ENCODE data around the gene CD6. TPM values are rescaled to one million over a fixed set of nuclear protein-coding genes. Genes with fewer than 3 reads are reported as not detected.

Gene CD6
- total and polyA plus RNA-seq, 10 of the 15 experiments (the other 5 are each of a cell fraction or from before 2014, with no cell fraction given) = 0.37 to 17.6 (median 6.2) TPM

DNA sequence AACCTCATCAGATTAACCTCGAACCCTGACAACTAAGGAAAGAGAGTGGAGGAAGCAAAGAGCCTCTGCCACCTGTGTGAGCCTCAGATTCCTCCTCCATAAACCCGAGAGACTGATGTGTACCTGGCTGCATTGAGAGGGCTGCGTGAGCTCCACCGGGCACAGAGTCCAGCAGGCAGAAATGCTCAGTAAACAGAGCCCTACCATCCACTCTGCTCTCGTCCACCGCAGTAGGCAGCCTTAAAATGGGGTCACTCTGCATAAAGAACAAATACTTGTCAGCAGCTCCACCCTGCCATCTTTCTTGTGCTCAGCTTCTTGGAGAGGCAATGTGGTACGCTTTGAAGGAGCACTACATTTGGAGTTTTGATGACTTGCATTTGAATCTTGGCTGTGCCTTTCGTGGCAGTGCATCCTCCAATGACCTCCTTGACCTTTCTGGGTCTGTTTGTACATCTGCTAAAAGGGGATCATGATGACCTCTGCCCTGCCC is 87.8 kb downstream of the CD6 start:
- intact Hi-C loops (cut with micrococcal nuclease; ENCODE audit: unreplicated experiment) (no loop called here), in situ Hi-C loops (cut with MboI) (no loop called here)
- no peaks in the 10 kb centered on the region for H3K9me3 ChIP-seq (replicated peaks; ENCODE audit: control insufficient read depth, insufficient read depth, low read length)
- H4K20me1 ChIP-seq (ENCODE audit: control insufficient read depth, insufficient read depth) = no peaks in the 10 kb centered on the region
- ChIA-PET SMC1A (ENCODE audit: uncharacterized antibody, unreplicated experiment) (interaction anchor here (1.2 to 9.1 kb wide), 2 partner anchors 17 to 148 kb away, joined by 3 to 98 read pairs; no protein-coding TSS in a partner anchor), POLR2A (interaction anchor here (1.2 kb wide), 1 partner anchor 36 kb away, joined by 3 read pairs; no protein-coding TSS in a partner anchor), CTCF (interaction anchor here (0.6 kb wide), 1 partner anchor 425 kb away, joined by 3 read pairs; no protein-coding TSS in a partner anchor), RAD21 (ENCODE audit: unreplicated experiment) (no interaction called here)
- H3K27me3 ChIP-seq (replicated peaks in 1 of 2; ENCODE audit: control insufficient read depth in 2 of 2, insufficient read depth in 2 of 2, low read length in 1 of 2) = no peaks in the 10 kb centered on the region
- H2AFZ ChIP-seq (ENCODE audit: control insufficient read depth, low read depth, low read length) = no peak overlapping the region
- no peak overlapping the region for H3K27ac ChIP-seq (ENCODE audit: control insufficient read depth, insufficient read depth)
- BruUV-seq (replicated peaks) = no TSS peak
- H3K4me1 ChIP-seq (ENCODE audit: control insufficient read depth, insufficient read depth, low read length) = peaks cover 22% of the 10 kb centered on the region
- no peak for FAIRE-seq
- no peak overlapping the region for H3K9ac ChIP-seq (ENCODE audit: control insufficient read depth, insufficient read depth, low read length)
- no peak overlapping the region for H3K4me3 ChIP-seq
- no peaks in the 10 kb centered on the region for H3K79me2 ChIP-seq (ENCODE audit: control insufficient read depth, insufficient read depth, low read length)
- no peak for ATAC-seq
- WGBS (ENCODE audit: insufficient coverage, insufficient replicate concordance, low lambda C conversion rate, missing lambda C conversion rate) = 95% methylated on average over 8 of the region's 8 CpGs
- no peak overlapping the region for H3K4me2 ChIP-seq (ENCODE audit: control insufficient read depth, insufficient read depth)
- no peak for TF ChIP-seq CHD2 (IDR thresholded peaks at IDR 0.05; ENCODE audit: borderline replicate concordance, low read depth, low read length)
- TF ChIP-seq ZBED1 (IDR thresholded peaks at IDR 0.05; ENCODE audit: borderline replicate concordance) = no peak
- H3K36me3 ChIP-seq (ENCODE audit: control insufficient read depth in 2 of 2, insufficient read depth in 2 of 2, low read length in 1 of 2) = no peaks in the 10 kb centered on the region
- DNase-seq (ENCODE audit: low read depth, low spot score) = no peak

DNA sequence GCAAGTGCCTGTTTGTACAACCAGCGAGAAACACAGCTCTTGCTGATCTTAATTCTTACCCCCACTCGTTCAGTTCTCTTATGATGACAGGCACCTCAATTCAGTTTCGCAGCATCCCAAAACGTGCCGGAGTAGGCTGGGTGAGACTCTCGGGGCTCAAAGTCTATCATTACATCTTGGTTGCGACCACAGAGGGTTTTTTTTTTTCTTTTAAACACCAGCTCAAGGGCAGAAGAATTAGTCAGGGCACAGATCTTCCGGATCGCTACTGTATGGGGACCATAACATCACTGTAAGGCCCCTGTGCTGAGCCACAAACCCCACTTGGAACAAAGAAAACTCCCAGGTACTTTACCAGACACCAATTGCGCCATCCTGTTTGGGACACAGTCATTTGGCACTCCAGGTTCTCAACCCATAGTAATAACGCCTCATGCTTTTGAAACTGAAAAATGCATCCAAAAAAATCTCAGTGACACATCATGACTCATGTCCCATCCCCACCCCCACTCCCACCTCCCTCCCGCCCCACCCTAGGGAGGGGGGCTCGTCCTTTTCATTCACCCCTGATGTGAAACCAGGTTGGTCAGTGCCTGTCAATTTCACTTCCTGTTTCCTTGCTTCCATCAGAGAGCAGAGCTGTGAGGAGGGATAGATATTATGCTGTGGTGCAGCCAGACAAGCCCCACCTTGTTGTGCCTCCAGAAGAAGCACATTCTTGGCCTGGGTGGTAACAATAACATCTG is 89.8 kb downstream of the CD6 start:
- DNase-seq (ENCODE audit: low read depth, low spot score) (peak; percentile 97), ATAC-seq (peak; percentile 90), FAIRE-seq (peak; percentile 89)
- H3K27me3 ChIP-seq (replicated peaks in 1 of 2; ENCODE audit: control insufficient read depth in 2 of 2, insufficient read depth in 2 of 2, low read length in 1 of 2) = no peaks in the 10 kb centered on the region
- peak overlapping the region; percentile 96 for H3K4me2 ChIP-seq (ENCODE audit: control insufficient read depth, insufficient read depth)
- ChIA-PET RAD21 (ENCODE audit: unreplicated experiment) (interaction anchor here (0.7 to 3.9 kb wide), 29 partner anchors 10 to 296 kb away, joined by 3 to 65 read pairs (median 4); partner anchors contain the start of genes TMEM109 and TMEM132A), SMC1A (ENCODE audit: uncharacterized antibody, unreplicated experiment) (interaction anchor here (0.6 to 9.1 kb wide), 25 partner anchors 9 to 298 kb away, joined by 3 to 98 read pairs (median 3); no protein-coding TSS in a partner anchor), CTCF (interaction anchor here (0.8 to 1.6 kb wide), 11 partner anchors 9 to 146 kb away, joined by 3 to 18 read pairs (median 4); partner anchors contain the start of gene CD6), POLR2A (interaction anchor here (0.6 to 2.5 kb wide), 13 partner anchors 9 to 155 kb away, joined by 3 to 26 read pairs (median 4); partner anchors contain the start of genes PRPF19 and TMEM109)
- H3K9me3 ChIP-seq (replicated peaks; ENCODE audit: control insufficient read depth, insufficient read depth, low read length) = no peaks in the 10 kb centered on the region
- no TSS peak for BruUV-seq (replicated peaks)
- H3K9ac ChIP-seq (ENCODE audit: control insufficient read depth, insufficient read depth, low read length) = peak overlapping the region; percentile 38; the same call in 1 of the 2 replicates
- peak overlapping the region; percentile 48; the same call in 1 of the 2 replicates for H3K4me3 ChIP-seq
- WGBS (ENCODE audit: insufficient coverage, insufficient replicate concordance, low lambda C conversion rate, missing lambda C conversion rate) = under 1% methylated on average over 13 of the region's 13 CpGs
- H4K20me1 ChIP-seq (ENCODE audit: control insufficient read depth, insufficient read depth) = no peaks in the 10 kb centered on the region
- peak overlapping the region; percentile 6 for H2AFZ ChIP-seq (ENCODE audit: control insufficient read depth, low read depth, low read length)
- in situ Hi-C loops (cut with MboI) = loop anchor here (10.0 kb wide), 1 partner anchor 606 kb away; the partner anchor contains the start of gene MS4A1
- no peaks in the 10 kb centered on the region for H3K79me2 ChIP-seq (ENCODE audit: control insufficient read depth, insufficient read depth, low read length)
- H3K4me1 ChIP-seq (ENCODE audit: control insufficient read depth, insufficient read depth, low read length) = peaks cover 30% of the 10 kb centered on the region
- peak overlapping the region; percentile 84 for H3K27ac ChIP-seq (ENCODE audit: control insufficient read depth, insufficient read depth)
- H3K36me3 ChIP-seq (ENCODE audit: control insufficient read depth in 2 of 2, insufficient read depth in 2 of 2, low read length in 1 of 2) = no peaks in the 10 kb centered on the region
- intact Hi-C loops (cut with micrococcal nuclease; ENCODE audit: unreplicated experiment) = loop anchor here (1.0 to 2.0 kb wide), 5 partner anchors 9 to 146 kb away; partner anchors contain the start of genes SLC15A3 and TMEM109
- no peak for TF ChIP-seq STAT1 (conservative IDR thresholded peaks at IDR 0.05)
- TF ChIP-seq, protein P1, sequence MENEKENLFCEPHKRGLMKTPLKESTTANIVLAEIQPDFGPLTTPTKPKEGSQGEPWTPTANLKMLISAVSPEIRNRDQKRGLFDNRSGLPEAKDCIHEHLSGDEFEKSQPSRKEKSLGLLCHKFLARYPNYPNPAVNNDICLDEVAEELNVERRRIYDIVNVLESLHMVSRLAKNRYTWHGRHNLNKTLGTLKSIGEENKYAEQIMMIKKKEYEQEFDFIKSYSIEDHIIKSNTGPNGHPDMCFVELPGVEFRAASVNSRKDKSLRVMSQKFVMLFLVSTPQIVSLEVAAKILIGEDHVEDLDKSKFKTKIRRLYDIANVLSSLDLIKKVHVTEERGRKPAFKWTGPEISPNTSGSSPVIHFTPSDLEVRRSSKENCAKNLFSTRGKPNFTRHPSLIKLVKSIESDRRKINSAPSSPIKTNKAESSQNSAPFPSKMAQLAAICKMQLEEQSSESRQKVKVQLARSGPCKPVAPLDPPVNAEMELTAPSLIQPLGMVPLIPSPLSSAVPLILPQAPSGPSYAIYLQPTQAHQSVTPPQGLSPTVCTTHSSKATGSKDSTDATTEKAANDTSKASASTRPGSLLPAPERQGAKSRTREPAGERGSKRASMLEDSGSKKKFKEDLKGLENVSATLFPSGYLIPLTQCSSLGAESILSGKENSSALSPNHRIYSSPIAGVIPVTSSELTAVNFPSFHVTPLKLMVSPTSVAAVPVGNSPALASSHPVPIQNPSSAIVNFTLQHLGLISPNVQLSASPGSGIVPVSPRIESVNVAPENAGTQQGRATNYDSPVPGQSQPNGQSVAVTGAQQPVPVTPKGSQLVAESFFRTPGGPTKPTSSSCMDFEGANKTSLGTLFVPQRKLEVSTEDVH (IDR thresholded peaks at IDR 0.05; ENCODE audit: low read depth, partially characterized antibody) = peak; percentile 66
- TF ChIP-seq NR2F1 (conservative IDR thresholded peaks at IDR 0.05) = peak; percentile 75; the same call in 1 of the 2 replicates
- peak; percentile 79; the same call in 1 of the 2 replicates for TF ChIP-seq TCF3 (IDR thresholded peaks at IDR 0.05; ENCODE audit: borderline replicate concordance, insufficient read depth, low read depth, low read length)
- TF ChIP-seq BHLHE40 (IDR thresholded peaks at IDR 0.05; ENCODE audit: borderline replicate concordance in 1 of 2, low read depth in 2 of 2, low read length in 1 of 2) = peak; percentile 99 to 100
- TF ChIP-seq CBX3 (IDR thresholded peaks at IDR 0.05; ENCODE audit: borderline replicate concordance, low read depth) = no peak
- TF ChIP-seq RUNX3 (IDR thresholded peaks at IDR 0.05; ENCODE audit: low read length) = peak; percentile 90
- TF ChIP-seq ZNF274 (IDR thresholded peaks at IDR 0.05; ENCODE audit: insufficient read depth, insufficient read length) = no peak
- TF ChIP-seq FOXM1 (IDR thresholded peaks at IDR 0.05; ENCODE audit: low read depth, low read length) = peak; percentile 95
- no peak for TF ChIP-seq SMAD1 (IDR thresholded peaks at IDR 0.05; ENCODE audit: low read depth, partially characterized antibody)
